Renal cortex interstitium (tissue), 11 donors: ENCODE data around the gene HNF1B. TPM values are rescaled to one million over a fixed set of nuclear protein-coding genes. Genes with fewer than 3 reads are reported as not detected.

Experiments used
- DNase-seq, 11 donors: peaks; one replicate each; pipeline ENCODE4 v3.0.0-alpha.2; 2013; ENCODE audit warnings: low read depth in 9 of 11, low spot score in 4 of 11; ENCODE audit errors: extremely low read depth in 1 of 11
- polyA plus RNA-seq, 3 donors: library from polyadenylated mRNA; unstranded; fragments of 120-200 nt; gene quantifications; one replicate each; pipeline ENCODE4 v1.2.1, GENCODE V29; 2013; ENCODE audit not compliant: insufficient read length in 3 of 3

HNF1B gene
- polyA plus RNA-seq, 3 donors: 115 to 121 (median 120) TPM

DNA sequence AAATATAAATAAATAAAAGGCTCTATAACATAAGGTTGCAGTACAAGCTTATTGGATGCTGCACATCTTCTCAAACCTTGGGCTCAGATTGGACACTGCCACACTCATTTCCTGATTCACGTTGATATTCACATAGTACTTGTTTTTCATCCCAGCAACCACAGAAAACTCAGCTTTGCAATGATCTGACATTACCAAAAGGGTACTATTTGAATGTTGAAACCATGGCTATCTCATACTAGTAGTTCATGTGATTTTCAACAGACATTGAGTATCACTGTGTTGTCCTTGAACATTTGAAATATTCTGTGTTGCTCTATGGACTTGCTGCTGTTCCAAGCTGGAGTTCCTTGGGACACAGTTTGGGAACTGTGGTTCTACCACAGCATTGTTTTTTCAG is 87.7 kb downstream of the HNF1B start:
- no peak for DNase-seq

- no peak for DNase-seq
These were observed 93.0 kb downstream of the HNF1B start for GRCh38 chr17:37651849-37652248.

DNA sequence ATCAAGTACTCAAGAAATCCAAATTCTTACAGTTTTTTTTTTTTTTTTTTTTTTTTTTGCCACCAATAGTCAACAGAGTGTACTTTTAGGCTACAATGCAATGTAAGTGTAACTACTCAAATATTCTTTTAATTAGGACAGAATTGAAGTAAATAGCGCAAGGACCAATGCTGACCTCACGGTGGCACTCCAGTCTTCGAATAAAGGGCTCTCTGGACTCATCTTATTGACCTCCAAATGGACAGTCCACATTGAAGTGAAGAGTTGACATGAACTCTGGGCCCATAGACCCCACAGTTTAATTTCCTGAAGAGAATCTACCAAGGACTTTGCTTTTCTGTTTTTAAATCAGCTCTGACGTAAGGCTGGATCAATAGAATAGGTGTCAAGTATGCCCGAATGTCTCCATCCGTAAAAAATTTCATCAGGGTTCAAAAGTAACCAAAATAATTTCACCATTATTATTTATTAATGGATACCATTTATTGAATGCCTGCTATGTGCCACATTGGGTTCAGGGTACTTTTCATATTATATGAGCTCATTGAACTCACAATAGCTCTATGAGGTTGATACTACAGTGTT is 94.3 kb downstream of the HNF1B start:
- no peak for DNase-seq

- DNase-seq: no peak
These were observed 96.3 kb downstream of the HNF1B start for GRCh38 chr17:37648555-37648954.

GRCh38 chr17:37647856-37648255 is 97.0 kb downstream of the HNF1B start:
- no peak for DNase-seq

DNA sequence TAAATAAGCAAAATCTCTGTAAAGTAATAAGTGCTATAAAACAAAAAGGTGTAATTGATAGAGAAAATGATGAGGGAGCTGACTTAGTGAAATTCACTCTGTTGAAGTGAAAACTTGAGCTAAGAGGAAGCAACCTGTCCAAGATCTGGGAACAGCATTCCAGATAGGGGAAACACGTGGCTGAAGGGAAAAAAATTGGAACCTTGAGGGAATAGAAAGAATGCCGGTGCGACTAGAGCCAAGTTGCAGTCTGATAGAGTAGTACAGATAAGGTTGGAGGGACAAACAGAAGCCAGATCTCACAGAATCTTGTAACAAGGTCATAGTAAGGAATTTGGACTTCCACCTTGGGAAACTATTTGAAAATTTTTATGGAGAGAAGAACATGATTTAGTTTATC is 101.0 kb downstream of the HNF1B start:
- DNase-seq: peak in 1 of 11 donors; percentile 11

- DNase-seq: peak; percentile 77 to 93 (median 89)
These were observed 101.6 kb downstream of the HNF1B start, which contains the start of gene DDX52 for GRCh38 chr17:37643118-37643766. TSS of gene DDX52 (minus strand) at chr17:37643446. CDS start at chr17:37643420, 26 bp downstream.

DNA sequence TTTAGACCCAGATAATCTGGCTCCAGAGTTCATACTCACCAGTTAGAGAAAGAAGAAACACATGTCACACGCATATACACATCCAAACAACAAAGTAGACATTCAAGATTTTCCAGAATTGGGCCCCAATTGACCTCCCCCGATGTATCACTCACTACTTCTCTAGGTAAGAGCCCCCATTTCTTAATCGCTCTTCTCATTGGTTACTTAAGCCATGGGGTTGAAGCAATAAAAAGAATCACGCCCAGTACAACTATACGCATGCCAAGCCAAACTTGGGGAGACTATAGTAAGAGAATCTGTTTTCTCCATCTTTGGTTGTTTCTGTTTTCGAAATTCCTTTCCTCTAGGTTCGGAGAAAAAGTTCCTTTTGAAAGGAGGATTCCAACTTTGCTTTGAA is 102.2 kb downstream of the HNF1B start:
- peak in 1 of 11 donors; percentile 13 for DNase-seq

DNA sequence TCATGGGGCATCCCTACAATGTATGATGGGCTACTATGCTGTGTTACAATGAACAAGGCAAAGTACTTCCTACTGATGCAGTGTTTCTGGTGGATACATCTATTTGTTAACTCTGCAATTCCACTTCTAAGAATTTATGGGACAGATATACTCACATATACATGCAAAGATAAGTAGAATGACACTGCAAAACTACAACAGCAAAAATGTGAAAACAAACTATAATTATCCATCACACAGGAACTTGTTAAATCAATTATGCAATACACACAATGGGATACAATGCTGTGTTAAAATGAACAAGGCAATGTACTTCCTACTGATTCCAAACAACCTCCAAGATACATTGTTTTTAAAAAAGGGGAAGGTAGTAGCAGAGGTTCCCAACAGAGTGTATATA is 104.8 kb downstream of the HNF1B start:
- DNase-seq: no peak

- DNase-seq: no peak
These were observed 106.9 kb downstream of the HNF1B start for GRCh38 chr17:37637956-37638355.

Other genes with a start within 250 kb of the HNF1B start
- 10 to 100 TPM; 39.9 to 44.9 (median 41.0) TPM for gene SYNRG, start 135.6 kb downstream of the HNF1B start, polyA plus RNA-seq
- gene DDX52, start 101.6 kb downstream of the HNF1B start, polyA plus RNA-seq: 10 to 100 TPM; 38.7 to 47.2 (median 42.0) TPM
- not detected for gene TBC1D3K, start 179.4 kb upstream of the HNF1B start, polyA plus RNA-seq
- 10 to 100 TPM; 14.5 to 30.3 (median 24.0) TPM for gene TBC1D3L, start 244.0 kb upstream of the HNF1B start, polyA plus RNA-seq